Stimulated activated CD4-positive, alpha-beta T cell treated with anti-CD3 and anti-CD28 coated beads, Interleukin-1b, Interleukin-23, amount 100 ng/mL, for 1 hour (primary cell): ENCODE measurements around the gene MINDY3.

Experiments
- DNase-seq, 2 donors: peaks; one replicate each; pipeline ENCODE4 v3.0.0-alpha.2; 2020; ENCODE audit warnings: low read depth in 2 of 2

MINDY3 gene

GRCh38 chr10:15738270-15738925 lies 121.9 kb downstream of the MINDY3 start:
- no peak for DNase-seq

GRCh38 chr10:15737656-15738055 lies 122.7 kb downstream of the MINDY3 start:
- DNase-seq, result no peak

- DNase-seq, result no peak
Observed at GRCh38 chr10:15735763-15736162, 124.5 kb downstream of the MINDY3 start.

- DNase-seq, result no peak
Observed at GRCh38 chr10:15730341-15730740, 130.0 kb downstream of the MINDY3 start.

GRCh38 chr10:15729890-15730289 lies 130.4 kb downstream of the MINDY3 start:
- DNase-seq, result no peak
